HG02571 (cell line): ENCODE data around the gene TESK1.
"Not testable (repeated sequence)": the region's sequence is repeated elsewhere in the genome, so short reads cannot be mapped to it uniquely, and the experiment has no call there.

Experiments used
- ATAC-seq: cut with Tn5 transposase; IDR thresholded peaks from one replicate; pipeline ENCODE4 v1.9.1; 2021; ENCODE audit warnings: mild to moderate bottlenecking, moderate library complexity; ENCODE audit not compliant: unreplicated experiment

Gene TESK1

DNA sequence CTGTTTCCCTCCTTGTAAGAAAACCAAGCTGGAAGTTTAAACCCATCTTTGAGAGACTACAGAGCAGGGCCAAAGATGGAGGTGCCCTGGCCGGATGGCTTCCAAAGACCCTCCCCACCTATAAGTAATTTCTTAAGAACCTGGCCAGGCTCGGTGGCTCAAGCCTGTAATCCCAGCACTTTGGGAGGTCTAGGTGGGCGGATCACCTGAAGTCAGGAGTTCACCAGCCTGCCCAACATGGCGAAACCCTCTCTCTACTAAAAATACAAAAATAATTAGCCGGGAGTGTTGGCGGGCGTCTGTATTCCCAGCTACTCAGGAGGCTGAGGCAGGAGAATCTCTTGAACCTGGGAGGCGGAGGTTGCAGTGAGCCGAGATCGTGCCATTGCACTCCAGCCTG lies 40.7 kb downstream of the TESK1 start:
- not testable (repeated sequence) for ATAC-seq

DNA sequence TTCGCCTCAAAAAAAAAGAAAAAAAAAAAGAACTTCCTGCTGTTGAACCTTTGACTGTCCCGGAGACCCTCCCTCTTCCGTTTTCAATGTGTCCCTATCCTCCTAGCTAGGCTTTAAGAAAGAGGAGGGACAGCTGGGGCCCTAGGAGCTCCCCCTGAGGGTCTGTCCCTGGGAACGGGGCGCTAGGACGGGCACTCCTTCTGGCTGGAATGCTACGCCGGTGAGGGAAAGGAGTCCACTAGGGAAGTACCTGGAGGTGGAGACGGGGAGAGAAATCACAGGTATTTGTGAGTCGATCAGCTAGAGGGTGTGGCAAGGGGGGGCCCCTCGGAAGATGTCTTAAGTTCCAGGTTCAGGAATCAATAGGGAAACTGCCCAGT lies 41.1 kb downstream of the TESK1 start:
- ATAC-seq, result no peak

DNA sequence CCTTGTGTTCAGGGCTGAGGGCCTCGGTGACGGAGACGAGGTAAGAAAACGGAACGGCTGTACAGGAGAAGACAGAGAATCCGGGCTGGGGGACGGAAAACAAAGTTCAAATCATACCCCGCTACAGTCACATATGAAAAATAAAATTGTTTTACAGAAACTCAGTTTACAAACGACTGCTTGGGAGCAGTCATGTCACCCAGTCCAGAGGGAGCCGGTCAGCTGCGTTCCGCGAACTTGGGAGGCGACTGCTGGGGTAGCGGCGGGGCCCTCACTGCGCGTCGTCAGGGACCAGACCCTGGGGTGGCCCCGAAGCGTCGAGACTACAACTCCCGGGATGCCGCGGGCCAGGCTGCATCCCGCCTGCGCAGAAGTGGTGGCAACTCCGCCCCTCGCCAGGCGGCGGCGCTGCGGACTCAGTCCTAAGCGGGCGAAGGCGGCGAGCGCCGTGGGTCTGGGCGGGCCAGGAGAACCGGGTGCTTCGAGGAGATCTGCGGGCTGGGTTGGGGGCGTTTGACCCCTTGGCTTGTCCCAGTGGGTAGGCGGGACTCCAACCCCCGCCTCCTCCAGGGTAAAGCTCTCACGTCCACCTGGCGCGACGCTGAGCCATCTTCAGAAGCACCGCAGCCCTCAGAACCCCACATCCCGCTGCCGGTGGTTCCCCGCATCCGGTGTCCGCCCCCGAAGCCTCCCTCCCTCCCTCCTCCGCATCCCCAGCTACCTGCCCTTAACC lies 41.6 kb downstream of the TESK1 start:
- peak; percentile 74 for ATAC-seq

DNA sequence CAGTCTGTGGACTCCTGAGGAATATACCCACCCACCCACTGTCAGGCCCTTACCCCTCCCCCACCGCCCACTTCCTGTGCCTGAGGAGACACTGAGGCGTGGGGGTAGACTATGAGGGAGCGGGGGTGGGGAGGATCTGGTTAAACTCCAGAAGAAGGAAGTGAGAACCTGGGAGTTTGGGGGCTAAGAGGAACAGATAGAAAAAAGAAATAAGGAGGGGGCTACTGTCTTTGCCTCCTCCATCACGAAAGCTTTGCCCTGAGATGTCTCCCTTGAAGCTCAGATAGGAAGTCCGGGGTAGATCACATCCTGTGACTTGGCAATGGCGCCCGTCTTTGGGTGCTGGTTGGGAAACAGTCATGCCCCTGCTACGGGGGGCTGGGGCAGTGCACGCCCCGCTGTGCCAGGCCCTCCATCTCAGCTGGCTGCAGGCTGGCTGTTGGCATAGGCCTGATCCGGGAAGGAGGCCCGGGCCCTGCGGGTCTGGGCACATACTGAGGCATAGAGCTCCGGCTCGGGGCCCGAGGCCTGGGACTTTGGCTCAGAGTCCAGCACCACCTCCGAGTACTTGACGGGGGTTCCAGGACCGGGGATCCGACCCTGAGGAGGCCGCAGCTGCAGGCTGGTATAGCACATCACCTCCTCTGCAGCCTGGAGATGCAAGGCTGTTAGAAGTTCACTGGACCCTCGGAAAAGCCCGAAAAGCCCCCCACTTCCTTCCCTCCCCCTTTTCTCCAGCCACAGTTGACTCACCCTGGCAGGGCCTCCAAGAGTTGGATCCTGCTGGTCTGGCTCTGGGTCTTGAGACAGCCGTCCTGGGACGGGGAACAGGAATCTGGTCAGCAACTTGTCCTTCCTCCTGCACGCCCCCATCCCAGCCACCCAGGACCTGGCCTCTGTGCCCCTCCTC lies 44.6 kb downstream of the TESK1 start:
- ATAC-seq, result no peak

DNA sequence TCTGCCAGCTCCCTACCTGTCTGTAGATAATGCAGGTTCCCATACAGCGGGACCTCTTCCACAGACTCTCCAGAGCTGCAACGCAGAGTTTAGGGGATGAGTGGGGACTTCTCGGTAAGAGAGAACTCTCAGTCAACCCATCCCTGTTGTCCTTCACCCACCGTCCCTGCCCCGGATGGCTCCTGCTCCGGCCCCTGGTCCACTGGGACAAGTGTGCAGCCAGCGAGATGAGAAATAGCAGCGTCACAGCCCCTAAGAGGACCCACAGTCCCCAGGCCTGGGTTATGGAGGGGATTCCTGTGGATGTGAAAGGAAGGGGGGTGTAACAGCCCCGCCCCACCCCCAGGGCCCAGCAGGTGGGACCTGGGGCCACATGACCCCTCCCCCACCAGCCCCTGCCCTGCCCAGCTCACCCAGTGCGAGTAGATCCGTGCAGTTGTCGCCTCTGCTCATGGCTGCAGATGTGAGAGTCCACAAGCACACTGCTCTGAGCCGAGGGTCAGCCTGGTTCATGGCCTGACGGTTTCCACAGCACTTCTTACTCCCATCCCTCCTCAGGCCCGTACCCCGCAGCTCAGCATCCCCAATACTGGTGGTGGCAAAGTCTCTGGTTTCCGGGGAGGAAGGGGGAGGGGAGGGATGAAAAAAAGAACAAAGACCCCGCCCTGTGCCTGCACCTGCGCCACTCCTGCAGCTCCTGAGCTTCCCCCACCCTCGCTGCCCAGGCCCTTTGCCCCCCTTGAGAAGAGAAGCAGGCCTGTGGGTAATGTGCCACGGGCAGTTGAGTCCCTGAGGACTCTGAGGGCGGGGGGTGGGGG lies 45.5 kb downstream of the TESK1 start, which contains the start of gene SIT1:
SIT1 (minus strand) TSS at position 591 of the 818 bp plus-strand sequence; CDS start at position 513, 78 bp downstream.
- no peak for ATAC-seq

DNA sequence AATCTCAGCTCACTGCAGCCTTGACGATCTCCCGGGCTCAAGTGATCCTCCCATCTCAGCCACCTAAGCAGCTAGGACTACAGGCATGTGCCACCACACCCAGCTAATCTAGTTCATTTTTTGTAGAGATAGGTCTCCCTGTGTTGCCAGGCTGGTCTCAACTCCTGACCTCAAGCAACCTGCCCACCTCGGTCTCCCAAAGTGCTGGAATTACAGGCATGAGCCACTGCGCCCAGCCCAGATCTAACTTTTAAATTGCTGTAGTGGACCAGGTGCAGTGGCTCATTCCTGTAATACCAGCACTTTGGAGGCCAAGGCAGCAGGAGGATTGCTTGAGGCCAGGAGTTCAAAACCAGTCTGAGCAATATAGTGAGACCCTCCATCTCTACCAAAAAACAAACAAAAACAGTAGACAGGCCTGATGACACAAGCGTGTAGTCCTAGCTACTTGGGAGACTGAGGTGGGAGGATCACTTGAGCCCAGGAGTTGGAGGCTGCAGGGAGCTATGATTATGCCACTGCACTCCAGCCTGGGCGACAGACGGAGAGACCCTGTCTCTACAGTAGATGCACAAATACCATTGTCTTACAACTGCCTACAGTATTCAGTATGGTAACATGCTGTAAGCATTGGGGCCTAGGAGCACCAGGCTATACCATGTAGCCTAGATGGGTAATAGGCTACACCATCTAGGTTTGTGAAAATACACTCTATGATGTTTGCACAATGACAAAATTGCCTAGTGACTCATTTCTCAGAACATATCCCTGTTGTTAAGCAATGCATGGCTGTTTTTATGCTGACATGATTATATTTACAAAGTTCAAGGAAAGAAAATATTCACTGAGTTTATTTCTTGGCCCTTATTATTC lies 47.1 kb downstream of the TESK1 start:
- no peak for ATAC-seq

DNA sequence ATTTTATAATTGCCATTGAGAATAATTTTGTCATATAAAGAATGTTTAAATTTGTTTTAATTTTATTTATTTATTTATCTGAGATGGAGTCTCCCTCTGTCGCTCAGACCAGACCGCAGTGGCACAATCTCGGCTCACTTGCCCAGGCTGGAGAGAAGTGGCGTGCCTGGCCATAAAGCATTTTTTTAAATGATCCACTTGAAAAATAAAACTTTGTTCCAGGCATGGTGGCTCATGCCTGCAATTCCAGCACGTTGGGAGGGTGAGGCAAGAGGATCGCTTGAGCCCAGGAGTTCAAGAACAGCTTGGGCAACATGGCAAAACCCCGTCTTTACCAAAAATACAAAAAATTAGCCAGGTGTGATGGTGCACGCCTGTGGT lies 47.8 kb downstream of the TESK1 start:
- no peak for ATAC-seq

DNA sequence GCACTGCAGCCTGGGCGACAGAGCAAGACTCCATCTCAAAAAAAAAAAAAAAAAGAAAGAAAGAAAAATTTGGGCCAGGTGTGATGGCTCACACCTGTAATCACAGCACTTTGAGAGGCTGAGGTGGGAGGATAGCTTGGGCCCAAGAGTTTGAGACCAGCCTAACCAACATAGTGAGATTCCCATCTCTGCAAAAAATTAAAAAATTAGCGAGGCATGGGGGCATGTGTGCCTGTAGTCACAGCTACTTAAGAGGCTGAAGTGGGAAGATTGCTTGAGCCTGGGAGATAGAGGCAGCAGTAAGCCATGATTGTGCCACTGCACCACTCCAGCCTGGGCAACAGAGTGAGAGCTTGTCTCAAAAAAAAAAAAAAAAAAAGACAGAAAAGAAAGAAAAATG lies 48.5 kb downstream of the TESK1 start:
- ATAC-seq, result no peak

DNA sequence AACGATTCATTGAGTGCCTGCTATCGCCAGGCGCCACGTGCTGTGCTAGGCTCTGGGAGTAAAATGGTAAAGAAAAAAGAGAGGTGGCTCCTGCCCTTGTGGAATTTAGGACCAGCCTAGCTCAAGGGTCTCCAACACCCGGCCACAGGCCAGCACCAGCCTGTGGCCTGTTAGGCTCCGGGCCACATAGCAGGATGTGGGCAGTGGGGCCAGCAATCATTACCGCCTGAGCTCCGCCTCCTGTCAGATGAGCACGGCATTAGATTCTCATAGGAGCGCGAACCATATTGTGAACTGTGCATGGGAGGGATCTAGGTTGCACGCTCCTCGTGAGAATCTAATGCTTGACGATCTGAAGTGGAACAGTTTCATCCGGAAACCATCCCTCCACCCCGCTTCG lies 51.3 kb downstream of the TESK1 start:
- no peak for ATAC-seq

DNA sequence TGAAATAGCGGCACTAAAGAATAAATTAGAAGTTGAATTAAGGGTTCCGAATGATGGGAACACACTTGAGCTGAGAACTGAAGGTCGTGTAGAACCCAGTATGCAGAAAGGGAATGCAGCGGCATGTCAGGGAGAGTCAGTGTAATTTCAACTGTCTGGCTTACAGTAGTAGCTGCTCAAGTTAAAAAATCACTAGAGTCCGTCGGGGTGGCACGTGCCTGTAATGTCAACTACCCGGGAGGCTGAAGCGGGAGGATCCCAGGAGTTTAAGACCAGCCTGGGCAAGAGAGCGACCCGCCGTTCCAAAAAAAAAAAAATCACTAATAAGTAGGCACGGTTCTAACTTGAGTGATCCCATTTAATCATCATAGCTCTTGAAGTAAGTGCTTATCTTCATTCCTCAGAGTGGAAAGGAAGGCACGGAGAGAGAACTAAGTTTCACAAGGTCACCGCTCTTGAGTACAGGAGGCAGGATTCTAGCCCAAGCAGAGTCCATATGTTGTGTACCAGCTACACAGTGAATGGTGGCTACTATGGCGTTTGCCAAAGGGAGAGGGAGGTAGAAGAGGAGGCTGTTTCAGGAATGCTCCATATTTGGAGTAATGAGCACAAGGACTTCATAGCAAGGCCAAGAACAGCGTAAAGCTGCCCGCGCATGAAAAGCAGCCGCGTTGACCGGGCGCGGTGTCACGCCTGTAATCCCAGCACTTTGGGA lies 51.9 kb downstream of the TESK1 start:
- no peak for ATAC-seq

DNA sequence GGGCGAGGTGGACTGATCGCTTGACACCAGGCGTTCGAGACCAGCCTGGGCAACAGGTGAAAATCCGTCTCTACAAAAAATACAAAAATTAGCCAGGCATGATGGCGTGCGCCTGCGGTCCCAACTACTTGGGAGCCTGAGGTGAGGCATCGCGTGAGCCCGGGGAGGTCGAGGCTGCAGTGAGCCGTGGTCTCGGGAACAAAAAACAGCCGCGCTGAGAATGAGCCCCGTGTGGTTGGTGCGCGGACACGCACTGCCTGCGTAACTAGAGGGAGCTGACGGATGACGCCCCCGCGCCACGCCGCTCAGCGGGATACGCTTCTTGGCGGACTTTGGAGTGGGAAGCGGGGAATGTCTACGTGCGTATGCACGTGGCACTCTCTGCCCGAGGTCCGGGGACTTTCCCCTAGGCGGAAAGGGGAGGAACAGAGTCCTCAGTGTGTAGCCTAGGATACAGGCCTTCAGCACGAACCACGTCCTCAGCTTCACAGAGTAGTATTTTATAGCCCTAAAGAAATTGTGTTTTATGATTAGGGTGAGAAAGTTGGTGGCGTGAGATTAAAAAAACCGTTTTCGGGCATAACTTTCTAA lies 52.6 kb downstream of the TESK1 start, which contains the start of gene RMRP:
RMRP (minus strand) TSS at position 474 of the 591 bp plus-strand sequence.
- peak; percentile 86 for ATAC-seq

DNA sequence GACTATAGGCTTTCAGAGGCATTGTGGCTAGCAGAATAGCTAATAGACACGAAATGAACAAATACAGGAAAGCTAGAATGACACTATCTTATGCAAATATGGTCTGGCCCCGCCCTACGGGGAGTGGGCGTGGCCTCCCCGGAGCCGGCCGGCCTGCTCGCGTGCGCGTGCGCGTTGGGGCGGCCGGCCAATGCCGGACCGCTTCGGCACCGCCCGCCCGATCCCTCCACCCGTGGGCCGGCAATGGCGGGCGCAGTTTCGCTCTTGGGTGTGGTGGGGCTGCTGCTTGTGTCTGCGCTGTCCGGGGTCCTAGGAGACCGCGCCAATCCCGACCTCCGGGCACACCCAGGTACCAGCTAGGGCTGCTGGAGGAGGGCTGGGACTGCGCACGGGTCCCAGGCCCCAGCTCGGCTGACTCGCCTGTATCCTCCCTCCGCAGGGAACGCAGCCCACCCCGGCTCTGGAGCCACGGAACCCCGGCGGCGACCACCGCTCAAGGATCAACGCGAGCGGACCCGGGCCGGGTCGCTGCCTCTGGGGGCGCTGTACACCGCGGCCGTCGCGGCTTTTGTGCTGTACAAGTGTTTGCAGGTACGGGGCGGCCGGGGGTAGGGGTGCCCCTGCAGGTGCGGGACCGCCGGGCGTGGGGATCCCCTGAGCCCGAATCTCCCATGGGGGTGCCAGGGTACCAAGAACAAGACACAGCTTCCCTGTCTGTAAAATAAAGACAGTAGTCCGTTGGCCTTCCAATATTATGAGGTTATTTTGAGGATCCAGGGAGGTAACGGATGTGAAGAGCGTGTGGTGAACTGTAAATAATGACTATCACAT lies 53.3 kb downstream of the TESK1 start, which contains the start of gene CCDC107:
CCDC107 (plus strand) TSS at position 156 of the 831 bp plus-strand sequence; CDS start at position 244, 88 bp downstream.
- ATAC-seq, result peak; percentile 50

DNA sequence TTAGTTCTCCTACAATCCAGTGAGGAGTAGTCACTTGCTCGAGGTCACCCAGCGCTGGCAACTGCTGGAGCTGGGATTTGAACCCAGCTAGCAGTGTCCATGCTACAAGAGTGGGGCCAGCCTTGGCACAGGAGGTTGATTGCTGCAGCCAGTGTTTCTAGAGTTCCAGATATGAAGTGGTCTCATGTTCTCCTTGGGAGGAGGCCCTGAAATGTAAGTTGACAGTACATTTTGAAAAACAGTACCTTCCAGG lies 53.8 kb downstream of the TESK1 start:
- no peak for ATAC-seq

DNA sequence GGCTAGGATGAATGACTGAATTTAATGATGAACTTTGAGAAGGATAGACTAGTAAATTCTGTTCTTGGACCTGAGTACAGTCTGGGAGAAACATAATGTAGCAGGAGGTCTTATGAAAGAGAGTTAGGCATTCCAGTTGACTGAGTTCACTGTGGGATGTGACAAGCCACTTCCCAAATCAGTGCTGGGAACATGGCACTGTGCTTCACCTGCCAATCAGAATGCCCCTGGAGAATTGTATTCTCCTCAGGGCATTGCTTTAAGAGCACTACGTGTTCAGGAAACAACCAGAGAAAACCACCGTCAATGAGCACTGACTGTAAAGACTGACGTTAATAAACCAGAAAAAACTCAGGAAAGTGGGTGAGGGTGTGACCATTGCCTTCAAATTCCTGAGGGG lies 54.3 kb downstream of the TESK1 start:
- ATAC-seq, result no peak
